HG03558 (cell line): ENCODE data around the gene PUS1.
"Not testable (repeated sequence)": the region's sequence is repeated elsewhere in the genome, so short reads cannot be mapped to it uniquely, and the experiment has no call there.

Experiments
- ATAC-seq: cut with Tn5 transposase; IDR thresholded peaks from one replicate; pipeline ENCODE4 v1.9.1; 2021; ENCODE audit warnings: moderate number of reproducible peaks; ENCODE audit not compliant: unreplicated experiment; ENCODE audit errors: extremely low read depth

PUS1 gene

DNA sequence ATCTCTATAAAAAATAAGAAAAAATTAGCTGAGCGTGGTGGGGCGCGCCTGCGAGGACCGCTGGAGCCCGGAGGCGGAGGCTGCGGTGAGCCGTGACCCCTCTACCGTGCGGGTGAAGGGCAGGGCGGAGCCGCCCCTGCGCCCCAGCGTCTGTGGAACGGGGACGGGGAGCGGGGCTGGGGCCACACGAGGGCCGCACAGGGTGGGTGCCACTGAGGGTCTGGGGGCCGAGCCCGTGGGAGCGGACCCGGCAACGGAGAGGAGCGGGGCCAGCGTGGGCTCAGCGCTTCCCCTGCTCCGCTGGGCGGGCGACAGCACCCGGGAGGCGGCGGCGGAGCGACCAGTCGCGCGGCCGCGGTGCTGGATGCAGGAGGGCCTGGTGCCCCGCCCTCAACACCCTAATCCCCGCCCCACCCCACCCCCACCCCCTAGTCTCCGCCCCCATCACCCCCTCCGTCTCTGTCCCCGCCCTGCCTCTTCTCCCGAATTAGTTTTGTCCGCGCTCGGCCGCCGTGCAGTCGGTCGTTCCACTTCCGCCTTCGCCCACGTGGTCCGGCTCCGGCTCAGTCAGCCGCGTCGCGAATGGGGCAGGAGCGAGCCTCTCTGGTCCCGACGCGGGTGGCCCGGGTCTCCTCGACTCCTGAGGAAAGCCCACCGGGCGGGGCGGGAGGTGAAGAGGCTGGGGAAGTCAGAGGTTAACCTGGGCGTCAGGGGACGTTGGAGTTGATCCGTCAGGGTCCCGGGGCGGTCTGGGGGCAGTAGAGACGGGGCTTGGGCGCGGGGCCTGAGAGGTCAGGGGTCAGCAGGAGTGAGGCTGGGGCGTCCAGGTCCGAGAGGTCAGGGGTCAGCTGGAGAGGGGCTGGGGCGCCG lies at the start of gene PUS1:
PUS1 (plus strand) TSS at position 566 of the 870 bp plus-strand sequence. CDS start 447 bp downstream, outside the sequence.
- ATAC-seq, result peak; percentile 57

DNA sequence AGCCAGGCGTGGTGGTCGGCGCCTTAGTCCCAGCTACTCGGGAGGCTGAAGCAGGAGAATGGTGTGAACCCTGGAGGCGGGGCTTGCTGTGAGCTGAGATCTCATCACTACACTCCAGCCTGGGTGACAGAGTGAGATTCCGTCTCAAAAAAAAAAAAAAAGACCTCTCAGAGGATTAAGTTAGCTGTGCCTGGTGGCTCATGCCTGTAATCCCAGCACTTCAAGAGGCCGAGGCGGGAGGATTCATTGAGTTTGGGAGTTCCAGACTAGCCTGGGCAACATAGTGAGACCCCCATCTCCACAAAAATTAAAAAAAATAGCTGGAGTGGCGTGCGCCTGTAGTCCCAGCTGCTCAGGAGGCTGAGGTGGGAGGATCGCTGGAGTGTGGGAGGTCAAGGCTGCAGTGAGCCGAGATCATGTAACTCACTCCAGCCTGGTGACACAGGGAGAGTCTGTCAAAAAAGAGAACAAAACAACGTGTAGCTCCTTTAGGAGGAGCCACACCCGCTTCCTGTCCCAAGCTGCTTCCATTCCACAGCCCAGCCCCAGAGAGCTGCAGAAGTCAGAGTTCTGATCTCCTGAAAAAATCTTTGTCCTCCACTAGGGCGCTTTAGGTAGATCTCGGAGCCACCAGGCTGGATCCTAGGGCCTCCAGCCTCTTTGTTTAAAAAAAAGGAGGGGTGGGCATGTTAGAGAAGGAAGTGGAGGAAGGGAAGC lies 46.1 kb upstream of the PUS1 start:
- ATAC-seq, result no peak

DNA sequence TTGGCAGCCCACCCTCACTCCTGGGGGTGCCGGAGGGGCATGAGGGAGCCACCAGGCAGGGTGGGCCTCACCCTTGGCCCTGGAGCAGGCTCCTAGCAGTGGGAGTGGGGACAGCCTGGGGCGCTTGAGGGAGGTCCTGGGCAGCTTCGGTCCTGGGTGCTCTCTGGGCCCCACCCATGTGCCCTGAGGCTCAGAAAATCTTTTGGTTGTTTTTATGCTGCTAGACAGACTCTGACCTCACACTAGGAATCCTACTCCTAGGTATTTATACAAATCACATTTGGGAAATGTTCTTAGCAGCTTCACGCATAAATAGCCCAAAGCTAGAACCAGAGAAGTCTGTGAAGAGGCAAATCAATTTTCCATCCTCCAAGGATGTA lies 45.6 kb upstream of the PUS1 start:
- ATAC-seq, result no peak

DNA sequence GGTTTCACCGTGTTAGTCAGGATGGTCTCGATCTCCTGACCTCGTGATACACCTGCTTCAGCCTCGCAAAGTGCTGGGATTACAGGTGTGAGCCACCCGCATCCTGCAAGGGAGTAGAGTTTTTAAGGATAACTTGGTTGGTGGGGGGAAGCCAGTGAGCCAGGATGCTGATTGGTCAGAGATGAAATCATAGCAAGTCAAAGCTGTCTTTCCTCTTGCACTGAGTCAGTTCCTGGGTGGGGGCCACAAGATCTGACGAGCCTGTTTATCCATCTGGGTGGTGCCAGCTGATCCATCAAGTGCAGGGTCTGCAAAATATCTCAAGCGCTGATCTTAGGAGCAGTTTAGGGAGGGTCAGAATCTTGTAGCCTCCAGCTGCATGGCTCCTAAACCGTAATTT lies 44.0 kb upstream of the PUS1 start:
- ATAC-seq, result not testable (repeated sequence)

DNA sequence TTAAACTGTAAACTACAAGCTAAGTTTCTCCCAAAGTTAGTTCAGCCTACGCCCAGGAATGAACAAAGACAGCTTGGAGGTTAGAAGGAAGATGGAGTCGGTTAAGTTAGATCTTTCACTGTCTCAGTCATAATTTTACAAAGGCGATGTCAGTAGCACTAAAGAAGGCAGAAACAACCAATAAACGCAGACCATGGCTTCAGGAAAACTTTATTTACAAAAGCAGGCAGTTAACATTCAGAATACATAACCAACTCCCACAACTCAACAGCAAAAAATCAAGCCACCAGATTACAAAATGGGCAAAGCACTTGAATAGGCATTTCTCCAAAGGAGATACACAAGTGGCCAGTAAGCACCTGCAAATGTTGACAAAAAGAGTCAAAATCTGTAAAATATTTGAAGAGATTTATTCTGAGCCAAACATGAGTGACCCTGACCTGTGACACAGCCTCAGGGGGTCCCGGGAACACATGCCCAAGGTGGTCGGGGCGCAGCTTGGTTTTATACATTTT lies 43.5 kb upstream of the PUS1 start:
- no peak for ATAC-seq

DNA sequence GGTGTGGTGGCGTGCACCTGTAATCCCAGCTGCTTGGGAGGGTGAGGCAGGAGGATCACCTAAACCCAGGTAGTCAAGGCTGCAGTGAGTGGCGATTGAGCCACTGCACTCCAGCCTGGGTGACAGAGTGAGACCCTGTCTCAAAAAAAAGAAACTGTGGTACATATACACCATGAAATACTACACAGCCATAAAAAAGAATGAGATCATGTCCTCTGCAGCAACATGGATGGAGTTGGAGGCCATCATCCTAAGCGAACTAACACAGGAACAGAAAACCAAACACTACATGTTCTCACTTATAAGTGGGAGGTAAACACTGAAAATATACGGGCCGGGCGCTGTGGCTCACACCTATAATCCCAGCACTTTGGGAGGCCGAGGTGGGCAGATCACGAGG lies 37.4 kb upstream of the PUS1 start:
- not testable (repeated sequence) for ATAC-seq

DNA sequence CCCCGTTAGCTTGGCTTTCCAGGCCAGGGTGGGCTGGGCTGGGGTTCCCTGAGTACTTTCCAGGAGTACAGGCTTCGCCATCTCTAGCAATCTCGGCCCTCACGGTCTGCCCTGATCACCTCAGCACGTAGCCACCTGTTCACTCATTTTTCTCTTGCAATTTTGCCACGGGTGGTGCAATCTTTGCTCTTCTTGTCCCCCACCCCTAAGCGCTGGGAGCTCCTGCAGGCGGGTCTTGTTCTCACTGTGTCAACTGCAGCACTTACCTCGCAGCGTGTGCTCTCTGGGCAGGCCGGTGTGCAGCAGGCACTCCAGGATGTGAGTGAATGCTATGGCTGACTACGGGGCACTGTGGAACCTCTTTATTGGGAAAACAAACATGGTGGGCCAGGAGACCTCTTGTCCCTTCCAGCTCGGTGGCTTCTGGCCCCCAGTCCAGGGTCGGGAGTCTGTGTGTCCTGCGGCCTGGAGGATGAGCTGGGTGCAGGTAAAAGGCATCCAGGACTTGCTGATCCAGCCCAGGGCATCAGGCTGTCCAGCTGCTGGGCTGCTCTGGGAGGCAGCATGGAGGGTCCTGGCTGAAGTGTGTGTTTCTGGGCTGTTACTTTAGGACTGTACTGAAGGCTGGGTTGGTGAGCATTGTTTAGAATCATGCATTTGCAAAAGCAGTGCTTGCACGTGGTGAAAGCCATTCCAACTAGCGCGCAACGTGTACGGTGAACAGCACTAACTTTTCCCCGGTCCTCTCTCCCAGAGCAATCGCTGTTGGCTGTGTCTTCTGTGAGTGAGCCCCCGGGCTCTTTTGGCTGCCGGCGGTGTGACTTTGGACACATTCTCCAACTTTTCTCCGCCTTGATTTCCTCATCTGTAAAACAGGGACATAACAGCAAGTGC lies 36.1 kb upstream of the PUS1 start:
- ATAC-seq, result no peak

DNA sequence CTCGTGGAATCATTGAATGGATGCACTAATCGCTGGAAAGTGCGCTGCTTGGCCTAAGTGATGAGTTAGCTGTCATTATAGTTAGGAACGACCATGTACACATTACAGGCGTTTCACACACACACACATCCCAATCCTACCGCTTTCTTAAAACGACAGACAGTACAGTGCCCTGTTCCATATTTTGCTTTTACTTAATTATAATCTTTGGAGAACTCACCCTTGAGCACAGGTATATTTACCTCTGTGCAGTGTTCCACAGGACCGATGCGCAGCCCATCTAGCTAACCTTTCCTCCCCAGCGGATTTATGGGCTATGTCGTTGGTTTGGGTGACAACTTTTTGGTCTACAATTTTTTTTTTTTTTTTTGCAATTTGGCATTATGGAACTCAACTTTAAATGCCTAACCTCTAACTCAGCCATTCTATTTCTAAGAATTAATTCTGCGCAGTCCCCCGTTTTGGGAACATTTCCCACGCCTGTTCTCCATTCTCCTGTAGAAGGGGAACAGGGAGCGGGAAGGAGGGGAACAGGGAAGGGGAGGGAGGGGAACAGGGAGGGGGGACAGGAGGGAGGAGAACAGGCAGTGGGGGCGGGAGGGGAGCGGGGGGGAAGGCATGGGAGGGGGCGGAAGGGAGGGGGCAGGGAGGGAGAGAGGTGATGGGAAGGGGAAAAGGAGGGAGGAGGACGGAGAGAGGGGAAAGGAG lies 35.3 kb upstream of the PUS1 start:
- ATAC-seq, result no peak

DNA sequence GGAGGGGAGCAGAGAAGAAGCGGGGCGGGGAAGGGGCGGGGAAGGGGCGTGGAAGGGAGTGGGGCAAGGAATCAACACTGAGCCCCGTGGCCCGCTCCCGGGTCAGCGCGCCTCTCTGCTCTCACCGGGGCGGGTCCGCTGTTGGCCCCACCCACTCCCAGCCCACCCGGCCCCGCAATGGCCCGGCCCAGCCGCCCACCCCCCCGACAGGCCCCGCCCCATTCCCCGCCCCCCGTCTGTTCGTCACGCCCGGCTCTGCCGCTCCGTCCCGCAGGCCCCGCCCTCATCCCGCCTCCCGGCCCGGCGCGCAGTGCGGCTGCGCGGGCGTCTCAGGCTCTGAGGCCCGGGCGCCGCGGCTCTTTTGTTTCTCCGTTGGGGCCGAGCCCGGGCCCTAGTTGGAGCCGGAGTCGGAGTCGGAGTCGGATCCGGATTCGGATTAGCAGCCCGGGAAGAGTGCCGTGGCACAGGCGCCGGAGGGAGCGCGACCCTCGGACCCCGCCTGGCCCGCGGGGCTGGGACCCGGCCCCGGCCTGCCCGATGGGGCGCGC lies 34.7 kb upstream of the PUS1 start, which contains the start of gene ULK1:
ULK1 (plus strand) TSS at position 310 of the 548 bp plus-strand sequence. CDS start 380 bp downstream, outside the sequence.
- ATAC-seq, result peak; percentile 36

DNA sequence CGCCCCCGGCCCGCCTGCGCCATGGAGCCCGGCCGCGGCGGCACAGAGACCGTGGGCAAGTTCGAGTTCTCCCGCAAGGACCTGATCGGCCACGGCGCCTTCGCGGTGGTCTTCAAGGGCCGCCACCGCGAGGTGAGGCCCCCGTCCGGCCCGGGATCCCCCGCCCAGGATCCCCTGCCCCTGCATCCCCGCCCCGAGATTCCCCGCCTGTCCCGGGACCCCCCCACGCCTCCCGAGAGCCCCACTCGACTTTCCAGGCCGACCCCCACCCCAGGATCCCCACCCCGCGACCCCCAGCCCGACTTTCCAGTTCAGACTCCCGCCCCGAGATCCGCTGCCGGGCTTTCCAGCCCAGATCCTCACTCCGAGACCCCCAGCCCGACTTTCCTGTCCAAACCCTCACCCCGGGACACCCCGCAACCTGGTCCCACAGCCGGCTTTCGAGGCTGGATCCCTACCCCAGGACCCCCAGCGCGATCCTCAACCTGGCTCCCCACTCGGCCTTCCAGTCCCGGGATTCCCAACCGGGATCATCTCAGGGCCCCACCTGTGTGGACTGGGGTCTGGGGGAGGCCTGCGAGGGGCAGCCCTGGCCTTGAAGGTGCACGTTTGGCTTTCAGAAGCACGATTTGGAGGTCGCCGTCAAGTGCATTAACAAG lies 34.0 kb upstream of the PUS1 start:
- no peak for ATAC-seq

DNA sequence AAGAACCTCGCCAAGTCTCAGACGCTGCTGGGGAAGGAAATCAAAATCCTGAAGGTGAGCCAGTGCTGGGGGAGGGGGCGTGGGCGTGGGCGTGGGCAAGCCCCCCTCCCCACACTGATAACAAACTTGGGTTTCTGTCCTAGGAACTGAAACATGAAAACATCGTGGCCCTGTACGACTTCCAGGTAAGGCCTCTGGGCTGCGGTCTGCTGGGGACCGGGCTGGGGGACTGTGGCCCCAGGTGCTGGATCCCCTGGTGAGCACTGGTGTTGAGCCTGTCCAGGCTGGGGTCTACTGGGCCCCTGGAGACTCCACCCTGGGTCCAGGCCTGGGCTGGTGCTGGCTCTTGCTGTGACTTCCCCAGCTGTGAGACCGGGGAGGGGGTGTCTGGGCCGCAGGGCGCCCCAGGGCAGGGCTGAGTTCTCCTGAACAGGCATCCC lies 33.4 kb upstream of the PUS1 start:
- ATAC-seq, result no peak

DNA sequence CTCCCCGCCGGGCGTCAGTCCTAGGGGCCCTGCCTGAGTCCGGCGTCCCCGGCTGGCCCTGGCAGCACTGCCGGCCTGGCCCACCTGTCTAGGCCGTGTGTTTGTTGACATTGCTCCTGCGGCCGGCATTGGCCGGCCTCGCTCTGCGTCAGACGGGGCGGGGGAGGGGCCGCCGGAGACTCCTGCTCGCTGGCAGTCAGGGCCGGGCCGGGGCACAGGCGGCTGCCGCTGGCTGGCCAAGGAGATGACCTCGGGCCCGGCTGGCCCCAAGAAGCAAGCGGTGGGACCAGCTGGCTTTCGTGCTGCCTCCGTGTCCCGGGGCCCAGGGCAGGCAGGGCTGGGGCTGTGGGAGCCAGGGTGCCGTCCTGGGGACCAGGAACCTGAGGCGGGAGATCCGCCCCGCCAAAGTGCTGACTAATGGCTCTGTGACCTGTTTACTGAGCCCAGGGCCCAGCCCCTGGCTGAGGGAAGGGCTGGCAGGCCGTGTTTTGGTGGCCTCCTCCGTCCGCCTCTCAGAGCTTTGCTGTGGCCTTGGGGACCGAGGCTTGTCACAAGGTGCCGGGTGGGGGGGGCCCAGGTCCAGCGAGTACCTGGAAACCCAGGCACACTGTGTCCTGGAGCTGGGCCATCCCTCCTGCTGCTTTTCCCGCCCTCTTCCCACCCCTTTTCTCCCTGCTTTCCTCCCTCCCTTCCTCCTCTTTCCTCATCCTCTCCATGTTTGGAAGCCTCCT lies 32.8 kb upstream of the PUS1 start:
- ATAC-seq, result no peak

DNA sequence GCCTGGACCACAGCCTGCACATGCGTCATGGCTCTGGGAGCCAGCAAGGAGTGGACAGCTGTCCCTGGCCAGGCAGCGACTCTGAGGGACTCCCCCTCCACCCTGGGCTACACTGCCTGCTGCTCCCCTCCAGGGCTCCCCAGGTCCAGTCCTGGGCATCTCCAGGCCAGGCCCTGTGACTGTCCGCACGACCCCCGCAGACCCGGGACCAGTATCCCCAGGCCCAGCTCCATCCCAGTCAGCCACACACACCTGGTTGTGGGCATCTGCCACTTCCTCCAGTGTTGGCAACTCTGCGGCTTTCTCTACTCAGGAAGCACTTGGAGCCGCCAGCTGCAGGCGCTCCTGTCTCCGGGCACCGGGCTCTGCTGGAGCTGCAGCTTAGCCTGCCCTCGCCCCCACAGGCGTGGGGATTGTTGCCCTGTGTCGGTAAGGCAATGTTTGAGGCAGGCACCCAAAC lies 32.2 kb upstream of the PUS1 start:
- no peak for ATAC-seq

DNA sequence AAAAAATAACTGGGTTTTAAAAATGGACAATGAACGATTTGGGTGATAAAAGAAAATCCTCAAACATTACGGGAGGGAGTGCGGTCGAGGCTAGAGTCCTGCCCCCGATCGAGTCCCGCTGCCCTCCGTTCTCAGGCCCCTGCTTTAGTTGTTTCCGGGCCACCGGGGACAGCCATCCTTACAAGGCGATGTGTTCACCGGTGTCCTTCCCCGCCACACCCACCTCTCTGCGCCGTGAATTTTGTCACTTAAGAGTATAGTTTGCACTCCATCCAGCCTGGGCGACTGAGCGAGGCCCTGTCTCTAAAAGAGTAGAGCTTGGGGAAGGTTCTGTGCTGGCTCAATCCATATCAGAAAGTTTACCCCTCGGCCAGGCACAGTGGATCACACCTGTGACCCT lies 31.8 kb upstream of the PUS1 start:
- ATAC-seq, result no peak

DNA sequence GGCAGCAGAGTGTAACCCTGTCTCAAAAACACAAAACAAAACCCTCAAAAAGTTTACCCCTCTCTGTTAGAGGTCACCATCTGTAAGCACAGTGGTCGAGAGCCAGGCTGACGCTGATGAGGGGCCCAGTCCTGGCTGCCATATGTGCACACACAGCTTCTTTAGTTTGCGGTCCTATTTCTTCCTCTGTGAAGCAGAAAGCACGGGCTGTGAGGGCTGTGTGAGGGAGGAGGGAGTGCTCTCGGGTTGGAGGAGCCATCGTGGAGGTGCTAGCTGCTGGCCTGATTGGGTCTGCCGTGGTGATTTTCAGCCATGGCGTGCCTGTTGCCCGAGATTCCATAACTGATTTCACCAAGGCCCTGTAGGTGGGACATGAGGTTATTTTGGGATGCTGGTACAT lies 31.2 kb upstream of the PUS1 start:
- ATAC-seq, result no peak

DNA sequence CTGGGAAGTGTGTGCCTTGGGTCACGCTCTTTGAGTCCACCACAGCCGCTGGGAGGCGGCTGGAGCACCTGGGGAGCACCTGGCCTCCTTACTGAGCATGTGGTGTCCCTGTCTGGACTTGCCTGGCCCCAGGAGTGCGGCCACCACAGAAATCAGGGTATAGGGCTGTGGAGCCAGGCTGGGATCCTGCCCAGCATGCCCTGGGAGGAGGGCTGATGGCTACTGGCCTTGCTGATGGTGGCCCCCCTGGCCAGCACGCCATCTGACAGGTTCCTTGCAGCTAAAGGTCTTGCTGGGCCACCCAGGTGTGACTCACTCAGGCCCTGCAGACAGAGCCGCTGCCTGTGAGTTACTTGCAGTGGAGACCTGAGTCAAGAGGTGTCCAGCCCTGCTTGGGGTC lies 28.7 kb upstream of the PUS1 start:
- no peak for ATAC-seq

DNA sequence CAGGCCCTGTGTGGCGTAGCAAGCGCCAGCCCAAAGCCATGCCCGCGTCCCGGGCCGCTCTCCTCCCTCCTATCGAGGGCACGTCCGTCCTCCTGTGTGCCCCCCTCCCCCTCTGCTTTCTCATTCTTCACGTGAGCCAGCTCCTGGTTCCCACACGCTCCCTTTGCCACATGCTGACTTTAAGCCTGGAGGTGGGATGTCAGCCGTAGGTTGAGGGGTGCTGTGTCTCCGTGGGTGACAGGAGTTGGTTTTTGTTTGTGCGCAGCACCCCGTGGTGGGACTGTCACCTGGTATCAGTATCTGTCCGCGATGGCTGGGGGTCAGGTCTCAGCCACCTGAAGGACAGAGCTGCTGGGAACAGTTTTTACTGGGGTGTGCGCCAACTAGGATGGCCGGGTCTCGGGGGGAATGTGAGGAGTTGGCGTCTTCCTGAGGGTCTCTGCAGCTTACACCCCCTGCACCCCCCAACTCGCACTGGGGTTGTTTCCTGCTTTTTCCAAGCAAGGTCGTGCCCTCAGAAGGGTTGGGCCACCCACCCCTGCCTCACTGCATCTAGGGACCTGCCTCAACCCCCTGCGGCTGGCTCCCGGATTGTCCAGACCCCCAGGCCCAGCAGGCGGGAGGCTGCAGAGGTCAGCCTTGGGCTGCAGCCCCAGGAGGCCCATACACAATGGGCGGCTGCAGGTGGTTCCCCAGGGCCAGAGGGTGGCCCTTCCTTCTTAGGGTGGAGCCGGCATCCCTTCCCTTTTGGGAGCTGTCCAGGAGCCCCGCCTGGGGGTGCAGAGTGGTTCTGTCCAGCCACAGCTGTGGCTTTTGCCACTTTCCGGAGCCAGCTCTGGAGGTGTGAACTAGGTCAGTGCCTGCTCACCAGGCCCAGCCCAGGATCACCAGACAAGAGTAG lies 27.4 kb upstream of the PUS1 start:
- no peak for ATAC-seq
